MM.1S (cell line): ENCODE measurements around the gene TBX1.

ENCODE experiments used
- DNase-seq: peaks from one replicate; pipeline ENCODE4 v3.0.0-alpha.2; 2015
- H2AFZ ChIP-seq: fragments of 300-600 bp; sonication (generic); 2 replicates; pipeline ENCODE4 v1.6.0; 2016; ENCODE audit warnings: antibody characterized with exemption, low read length
- H3F3A ChIP-seq: fragments of 300-600 bp; sonication (generic); 2 replicates; pipeline ENCODE4 v1.6.1; 2016; ENCODE audit warnings: mild to moderate bottlenecking, antibody characterized with exemption, low read length, moderate library complexity, mixed read lengths; ENCODE audit not compliant: insufficient read depth
- H3K27ac ChIP-seq: fragments of 300-600 bp; sonication (generic); 2 replicates; pipeline ENCODE4 v1.5.1; 2016; ENCODE audit warnings: mild to moderate bottlenecking, low read length
- H3K27me3 ChIP-seq: fragments of 300-600 bp; sonication (generic); replicated peaks from 2 replicates; pipeline ENCODE4 v1.6.0; 2016; ENCODE audit warnings: low read length; ENCODE audit not compliant: insufficient read depth
- H3K36me3 ChIP-seq: fragments of 300-600 bp; sonication (generic); replicated peaks from 2 replicates; pipeline ENCODE4 v1.6.1; 2016; ENCODE audit warnings: mild to moderate bottlenecking, low read length, mixed read lengths; ENCODE audit not compliant: insufficient read depth
- H3K4me1 ChIP-seq: fragments of 300-600 bp; sonication (generic); 2 replicates; pipeline ENCODE4 v1.6.1; 2016; ENCODE audit warnings: low read length, mixed read lengths
- H3K4me2 ChIP-seq: fragments of 300-600 bp; sonication (generic); 2 replicates; pipeline ENCODE4 v1.6.0; 2016; ENCODE audit warnings: low read depth, low read length
- H3K4me3 ChIP-seq: fragments of 300-600 bp; sonication (generic); 2 replicates; pipeline ENCODE4 v1.5.1; 2016; ENCODE audit warnings: low read length, mixed read lengths
- H3K79me2 ChIP-seq: fragments of 300-600 bp; sonication (generic); 2 replicates; pipeline ENCODE4 v1.6.1; 2016; ENCODE audit warnings: mixed run types, low read length, mixed read lengths
- H3K9ac ChIP-seq: fragments of 300-600 bp; sonication (generic); 2 replicates; pipeline ENCODE4 v1.6.1; 2016; ENCODE audit warnings: low read length, mixed read lengths
- H3K9me2 ChIP-seq: fragments of 300-600 bp; sonication (generic); replicated peaks from 2 replicates; pipeline ENCODE4 v1.6.1; 2016; ENCODE audit warnings: mild to moderate bottlenecking, low read length, mixed read lengths; ENCODE audit not compliant: insufficient read depth
- H3K9me3 ChIP-seq: fragments of 300-600 bp; sonication (generic); replicated peaks from 2 replicates; pipeline ENCODE4 v1.6.1; 2016; ENCODE audit warnings: mild to moderate bottlenecking, low read length, mixed read lengths; ENCODE audit not compliant: insufficient read depth
- H4K20me1 ChIP-seq: fragments of 300-600 bp; sonication (generic); 2 replicates; pipeline ENCODE4 v1.6.1; 2016; ENCODE audit warnings: mild to moderate bottlenecking, low read length, moderate library complexity, mixed read lengths; ENCODE audit not compliant: insufficient read depth
- CTCF ChIP-seq: fragments of 300-600 bp; sonication (generic); IDR thresholded peaks from 2 replicates; pipeline ENCODE4 v1.5.1; 2016; ENCODE audit warnings: antibody characterized with exemption, low read length, mixed read lengths
- EZH2 ChIP-seq: fragments of 300-600 bp; sonication (generic); optimal IDR thresholded peaks from 2 replicates; pipeline ENCODE3; 2017; ENCODE audit warnings: low read depth, mild to moderate bottlenecking, antibody characterized with exemption, low read length, mixed read lengths
- EZH2phosphoT487 ChIP-seq: fragments of 300-600 bp; sonication (generic); IDR thresholded peaks from 2 replicates; pipeline ENCODE4 v1.6.1; 2018; ENCODE audit warnings: antibody characterized with exemption, low read length

The TBX1 gene

GRCh38 chr22:19807914-19808872 is 47.6 kb downstream of the TBX1 start:
- H3K4me2 ChIP-seq: no peak overlapping the region
- H3K79me2 ChIP-seq: no peaks in the 10 kb centered on the region
- no peak overlapping the region for H3K4me3 ChIP-seq
- TF ChIP-seq CTCF (no peak), EZH2 (no peak), EZH2phosphoT487 (no peak)
- no peak overlapping the region for H3K9ac ChIP-seq
- no peak overlapping the region for H2AFZ ChIP-seq
- H3K9me3 ChIP-seq: no peaks in the 10 kb centered on the region
- no peaks in the 10 kb centered on the region for H3K9me2 ChIP-seq
- no peaks in the 10 kb centered on the region for H3K4me1 ChIP-seq
- no peaks in the 10 kb centered on the region for H4K20me1 ChIP-seq
- no peak for DNase-seq
- no peaks in the 10 kb centered on the region for H3K36me3 ChIP-seq
- no peaks in the 10 kb centered on the region for H3K27me3 ChIP-seq
- no peak overlapping the region for H3K27ac ChIP-seq
- H3F3A ChIP-seq: no peaks in the 10 kb centered on the region

GRCh38 chr22:19808873-19809478 is 48.4 kb downstream of the TBX1 start:
- Histone ChIP-seq H3K27me3 (no peaks in the 10 kb centered on the region), H3K27ac (no peak overlapping the region), H3K4me1 (no peaks in the 10 kb centered on the region), H3K9me3 (no peaks in the 10 kb centered on the region), H4K20me1 (no peaks in the 10 kb centered on the region), H3K9ac (no peak overlapping the region), H3K36me3 (no peaks in the 10 kb centered on the region), H3K4me2 (no peak overlapping the region), H3K79me2 (no peaks in the 10 kb centered on the region), H3K4me3 (no peak overlapping the region), H3F3A (no peaks in the 10 kb centered on the region), H2AFZ (no peak overlapping the region), H3K9me2 (no peaks in the 10 kb centered on the region)
- no peak for DNase-seq
- TF ChIP-seq EZH2 (no peak), EZH2phosphoT487 (no peak), CTCF (no peak)

- H3K9ac ChIP-seq: no peak overlapping the region
- H3F3A ChIP-seq: no peaks in the 10 kb centered on the region
- H3K9me3 ChIP-seq: no peaks in the 10 kb centered on the region
- no peak for DNase-seq
- no peak overlapping the region for H3K27ac ChIP-seq
- no peaks in the 10 kb centered on the region for H4K20me1 ChIP-seq
- no peaks in the 10 kb centered on the region for H3K79me2 ChIP-seq
- H3K36me3 ChIP-seq: no peaks in the 10 kb centered on the region
- no peak for TF ChIP-seq EZH2phosphoT487
- no peak for TF ChIP-seq EZH2
- TF ChIP-seq CTCF: no peak
- no peak overlapping the region for H2AFZ ChIP-seq
- H3K9me2 ChIP-seq: no peaks in the 10 kb centered on the region
- H3K4me1 ChIP-seq: no peaks in the 10 kb centered on the region
- no peaks in the 10 kb centered on the region for H3K27me3 ChIP-seq
- no peak overlapping the region for H3K4me3 ChIP-seq
- no peak overlapping the region for H3K4me2 ChIP-seq
Measured at GRCh38 chr22:19809741-19810140, 49.2 kb downstream of the TBX1 start.
